Brain pericyte (primary cell): Measurements from ENCODE around the gene ZCCHC7.
"Not testable (repeated sequence)": the region's sequence is repeated elsewhere in the genome, so short reads cannot be mapped to it uniquely, and the experiment has no call there.

Source experiments
- DNase-seq: peaks from one replicate; pipeline ENCODE4 v3.0.0-alpha.2; 2012; ENCODE audit warnings: low read depth, low spot score

ZCCHC7 gene

GRCh38 chr9:37293664-37294524 lies 173.5 kb downstream of the ZCCHC7 start:
- no peak for DNase-seq

DNA sequence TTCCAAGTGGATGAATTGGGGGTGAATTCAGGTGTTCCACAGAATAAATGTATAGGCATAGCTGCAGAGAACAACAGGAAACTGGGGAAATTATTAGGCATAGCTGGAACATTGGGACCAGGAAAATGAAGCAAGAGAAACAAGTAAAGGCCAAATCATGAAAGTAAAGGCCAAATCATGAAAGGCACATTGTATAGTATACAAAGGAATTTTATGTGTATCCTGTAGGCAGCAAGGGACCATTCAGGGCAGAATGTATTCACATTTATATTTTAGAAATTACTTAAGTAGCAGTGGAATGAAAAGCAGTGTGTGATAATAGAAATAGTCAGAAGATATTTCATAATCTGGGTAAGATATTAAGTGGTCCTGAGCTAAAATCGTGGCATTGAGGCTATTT lies 174.8 kb downstream of the ZCCHC7 start:
- no peak for DNase-seq

- DNase-seq, result no peak
These were observed 175.4 kb downstream of the ZCCHC7 start for GRCh38 chr9:37295796-37296195.

GRCh38 chr9:37297592-37297991 lies 177.2 kb downstream of the ZCCHC7 start:
- DNase-seq, result no peak

- no peak for DNase-seq
These were observed 180.2 kb downstream of the ZCCHC7 start for GRCh38 chr9:37300620-37301019.

- DNase-seq, result no peak
These were observed 180.9 kb downstream of the ZCCHC7 start for GRCh38 chr9:37301042-37301853.

- no peak for DNase-seq
These were observed 181.4 kb downstream of the ZCCHC7 start for GRCh38 chr9:37301854-37302172.

GRCh38 chr9:37302277-37302676 lies 181.9 kb downstream of the ZCCHC7 start:
- no peak for DNase-seq

DNA sequence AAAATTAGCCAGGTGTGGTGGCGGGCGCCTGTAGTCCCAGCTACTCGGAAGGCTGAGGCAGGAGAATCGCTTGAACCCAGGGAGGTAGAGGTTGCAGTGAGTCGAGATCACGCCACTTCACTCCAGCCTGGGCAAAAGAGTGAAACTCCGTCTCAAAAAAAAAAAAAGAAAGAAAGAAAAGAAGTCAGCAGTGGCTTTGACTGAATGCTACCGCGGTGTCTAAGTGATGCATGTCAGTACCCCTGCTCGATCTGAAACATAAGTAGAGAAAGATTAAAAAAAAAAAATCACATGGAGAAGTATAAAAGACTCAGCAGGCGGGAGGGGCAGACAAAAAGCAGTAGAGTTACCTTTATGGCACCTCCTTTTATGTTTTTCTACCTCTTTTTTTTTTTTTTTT lies 182.9 kb downstream of the ZCCHC7 start:
- not testable (repeated sequence) for DNase-seq

DNA sequence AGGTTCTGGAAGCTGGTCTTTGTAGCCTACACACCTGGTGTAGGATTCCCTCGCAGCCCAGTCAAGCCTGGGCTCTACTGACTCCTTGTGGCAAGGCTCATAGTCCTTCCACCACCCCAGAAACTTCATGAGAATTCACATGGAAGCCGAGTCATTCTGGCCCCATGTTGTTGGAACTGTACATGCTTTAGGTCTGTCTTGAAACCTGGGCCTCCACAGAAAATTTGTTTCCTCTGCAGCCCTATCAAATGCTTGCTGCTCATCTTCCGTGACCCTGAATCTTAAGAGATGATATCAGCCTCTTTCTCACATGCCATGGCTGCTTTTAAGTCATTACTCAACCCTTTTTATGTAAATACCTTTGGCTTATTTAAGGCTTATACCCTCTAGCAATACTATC lies 188.8 kb downstream of the ZCCHC7 start:
- no peak for DNase-seq

DNA sequence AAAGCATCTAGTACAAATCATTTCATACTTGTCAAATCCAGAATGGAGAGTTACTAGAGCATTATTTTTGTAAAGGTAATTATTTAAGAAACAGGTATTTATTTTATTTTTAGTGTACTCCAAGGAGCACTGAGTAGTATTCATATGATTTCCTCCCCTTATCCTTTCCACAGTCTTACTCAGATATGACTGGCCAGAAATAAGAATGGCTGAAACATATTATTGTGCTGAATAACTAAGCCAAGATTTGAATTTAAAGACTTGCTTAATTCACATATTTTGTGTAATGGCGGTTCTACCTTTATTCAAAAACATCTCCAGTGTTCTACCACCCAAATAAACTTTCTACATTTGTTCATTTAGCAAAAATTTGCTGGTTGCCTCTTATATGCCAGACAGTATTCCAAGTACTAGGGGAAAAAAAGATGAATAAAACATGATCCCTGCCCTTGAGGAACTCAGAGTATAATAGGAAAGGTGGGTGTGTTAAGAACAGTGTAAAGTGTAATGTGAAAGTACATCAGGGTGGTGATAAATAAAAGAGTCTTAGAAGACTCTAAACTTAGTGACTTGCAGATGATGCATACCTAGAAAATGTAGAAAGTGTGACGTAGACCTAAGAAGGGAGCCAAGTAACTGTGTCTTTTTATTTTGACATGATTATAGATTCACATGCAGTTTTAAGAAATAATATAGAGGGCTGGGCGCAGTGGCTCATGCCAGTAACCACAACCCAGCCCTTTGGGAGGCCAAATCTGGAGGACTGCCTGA lies 191.7 kb downstream of the ZCCHC7 start:
- no peak for DNase-seq

GRCh38 chr9:37324261-37324683 lies 203.9 kb downstream of the ZCCHC7 start:
- no peak for DNase-seq

DNA sequence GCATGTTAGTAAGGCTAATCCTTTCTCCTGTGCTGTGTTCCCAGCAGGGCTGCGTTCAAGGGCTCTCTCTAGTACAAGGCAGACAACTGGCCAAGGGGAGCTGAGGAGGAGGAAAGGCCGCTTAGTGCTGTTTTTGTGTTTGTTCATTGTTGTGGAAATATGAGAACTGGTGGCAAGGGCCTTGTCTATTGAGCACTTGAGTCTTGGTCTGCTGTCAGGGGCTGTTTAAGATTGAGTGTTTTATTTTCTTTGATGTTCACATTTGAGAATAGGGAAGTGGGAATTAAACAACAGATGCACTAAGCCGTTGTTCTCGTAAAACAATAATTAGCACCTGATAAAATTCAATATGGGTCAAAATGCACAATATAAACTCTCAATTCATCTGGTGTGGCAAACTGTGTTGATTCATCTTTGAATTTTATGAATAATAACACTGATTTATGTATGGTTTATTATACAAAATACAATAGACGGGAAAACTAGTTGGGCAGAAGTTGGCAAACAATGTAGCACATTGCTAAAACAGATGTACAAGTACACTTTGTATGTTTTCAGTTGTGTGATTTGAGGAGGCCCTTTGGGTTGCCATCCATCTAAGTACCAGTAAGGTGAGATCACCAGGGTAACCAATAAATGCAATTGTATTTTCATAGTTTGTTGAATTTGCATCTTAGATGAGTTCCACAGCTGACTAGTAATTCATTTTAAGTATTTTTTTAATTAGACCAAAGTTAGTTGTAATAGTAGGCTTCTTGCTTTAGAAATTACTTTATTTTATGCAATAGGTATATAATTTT lies 204.5 kb downstream of the ZCCHC7 start:
- DNase-seq, result no peak

GRCh38 chr9:37325778-37326177 lies 205.4 kb downstream of the ZCCHC7 start:
- DNase-seq, result no peak

DNA sequence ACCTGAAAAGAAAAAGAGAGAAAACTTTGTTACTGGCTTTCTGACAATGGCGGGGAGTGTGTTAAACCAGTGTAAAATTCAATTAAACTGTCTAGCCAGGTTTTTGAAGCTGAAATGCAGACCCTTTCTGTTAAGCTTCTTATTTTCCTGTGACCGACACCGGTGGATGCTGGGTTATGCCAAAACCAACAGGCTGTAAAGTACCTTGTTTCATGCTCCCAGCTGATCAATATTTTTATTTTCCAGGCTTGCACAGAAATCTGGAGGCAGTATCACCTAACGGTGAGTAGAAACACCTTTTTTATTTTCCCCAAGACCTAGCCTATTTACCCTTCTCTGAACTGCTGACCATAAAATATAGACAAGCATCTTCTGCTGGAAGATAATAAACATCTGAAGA lies 207.2 kb downstream of the ZCCHC7 start:
- DNase-seq, result no peak

GRCh38 chr9:37328556-37329227 lies 208.3 kb downstream of the ZCCHC7 start:
- no peak for DNase-seq

GRCh38 chr9:37329576-37329975 lies 209.2 kb downstream of the ZCCHC7 start:
- no peak for DNase-seq

DNA sequence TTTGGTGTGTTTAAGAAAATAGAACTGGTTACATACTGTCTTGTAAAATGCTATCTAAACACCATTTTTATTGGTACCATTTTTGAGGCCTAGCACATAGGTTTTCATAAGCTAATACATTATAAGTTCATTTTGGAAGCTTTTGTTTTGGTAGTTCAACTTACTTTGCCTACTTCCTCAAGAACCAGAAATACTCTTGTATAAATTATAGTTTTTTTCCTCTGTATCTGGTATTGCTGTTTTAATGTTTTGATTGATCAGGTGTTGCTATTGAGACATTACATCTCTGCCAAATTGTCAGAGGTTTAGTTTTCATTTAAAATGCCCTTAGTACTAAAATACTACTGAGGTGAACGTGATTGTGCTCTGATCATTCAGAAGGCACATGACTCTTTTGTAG lies 211.5 kb downstream of the ZCCHC7 start:
- DNase-seq, result no peak

DNA sequence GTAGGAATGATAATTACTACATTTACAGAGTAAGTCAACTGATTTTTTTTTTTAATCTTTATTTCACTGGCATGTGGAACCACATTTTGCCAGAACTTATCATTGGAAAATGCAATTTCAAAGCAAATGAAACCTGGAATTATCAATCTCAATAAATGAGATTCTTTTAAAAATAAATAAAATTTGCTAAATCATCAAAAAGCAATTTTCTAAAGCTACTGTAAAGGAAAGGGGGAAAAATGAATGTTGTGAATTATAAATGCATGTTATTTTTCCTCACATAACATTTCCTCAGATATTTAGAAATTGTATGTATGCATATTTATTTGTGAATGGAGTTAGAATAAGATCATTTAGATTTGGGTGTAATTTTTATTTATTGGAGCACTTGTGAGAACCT lies 212.2 kb downstream of the ZCCHC7 start:
- DNase-seq, result no peak

GRCh38 chr9:37333288-37333687 lies 212.9 kb downstream of the ZCCHC7 start:
- no peak for DNase-seq

- DNase-seq, result no peak
These were observed 214.9 kb downstream of the ZCCHC7 start for GRCh38 chr9:37335238-37335637.
